ENCODE measurements around the gene SLC66A3. TPM values are rescaled to one million over a fixed set of nuclear protein-coding genes. Genes with fewer than 3 reads are reported as not detected.
A peak's percentile ranks its signal among the peaks of the same experiment; 100 is the strongest.

The SLC66A3 gene
- total RNA-seq, 1 experiment from 2014 or later, result 13.3 TPM

GRCh38 chr2:11224887-11225286, 69.6 kb downstream of the SLC66A3 start:
- Histone ChIP-seq H2BK20ac (ENCODE audit: low read depth, low read length, poor library complexity, severe bottlenecking) (no peak overlapping the region), H3K27me3 (ENCODE audit: insufficient read depth, low read length) (no peaks in the 10 kb centered on the region), H3K14ac (ENCODE audit: insufficient read depth, low read length) (no peak overlapping the region), H3K4ac (ENCODE audit: low read depth, low read length) (no peak overlapping the region), H3K4me2 (ENCODE audit: insufficient read depth, insufficient read length, low read length) (no peak overlapping the region), H2BK5ac (ENCODE audit: insufficient read length, low read length) (no peak overlapping the region), H2BK120ac (ENCODE audit: low read depth, low read length, poor library complexity, severe bottlenecking) (no peak overlapping the region), H2BK15ac (ENCODE audit: low read depth, low read length) (no peak overlapping the region), H3K79me2 (ENCODE audit: insufficient read depth, low read length) (no peaks in the 10 kb centered on the region), H3K9me3 (ENCODE audit: control insufficient read depth, low read depth, low read length) (no peaks in the 10 kb centered on the region), H2BK12ac (ENCODE audit: insufficient read length, low read depth, low read length) (no peak overlapping the region), H3K27ac (ENCODE audit: insufficient read length, low read depth, low read length) (no peak overlapping the region), H3T11ph (ENCODE audit: low read length) (no peak overlapping the region), H3K4me1 (ENCODE audit: insufficient read depth, low read length) (peaks cover 1% of the 10 kb centered on the region; the same call in 1 of the 2 replicates), H4K20me1 (ENCODE audit: control insufficient read depth, insufficient read depth, insufficient read length) (no peaks in the 10 kb centered on the region), H4K5ac (ENCODE audit: insufficient read length, low read depth, low read length) (no peak overlapping the region), H2AFZ (ENCODE audit: low read length) (no peak overlapping the region), H3K56ac (ENCODE audit: insufficient read length, low read depth, low read length) (no peak overlapping the region), H4K91ac (ENCODE audit: insufficient read length, low read depth, low read length) (no peak overlapping the region), H3K79me1 (ENCODE audit: insufficient read depth, low read depth, low read length, poor library complexity, severe bottlenecking) (peaks cover 3% of the 10 kb centered on the region), H4K8ac (replicated peaks; ENCODE audit: insufficient read length, low read depth, low read length) (no peak overlapping the region), H3K18ac (ENCODE audit: insufficient read length, low read depth, low read length) (no peak overlapping the region), H3K23ac (ENCODE audit: insufficient read length, low read depth, low read length) (no peak overlapping the region), H3K23me2 (ENCODE audit: insufficient read length, low read depth, low read length, poor library complexity, severe bottlenecking) (no peaks in the 10 kb centered on the region), H2AK5ac (ENCODE audit: insufficient read length, low read length) (no peak overlapping the region), H3K9ac (ENCODE audit: extremely low read depth, insufficient read length, low read length) (no peak overlapping the region)
- TF ChIP-seq CTCF (conservative IDR thresholded peaks at IDR 0.05), result no peak
- Mint-ChIP-seq H3K9me3 (no peaks in the 10 kb centered on the region; a peak in 1 of 5 replicates), H3K4me3 (no peak overlapping the region), H3K4me1 (peaks cover 23 to 29% of the 10 kb centered on the region in 2 experiments), H3K27ac (peak overlapping the region in 1 of 3 experiments; percentile 49; a peak in 2 of 7 replicates), H3K36me3 (ENCODE audit: insufficient read depth in 1 of 3, low read depth in 3 of 3) (peaks cover 6 to 14% (median 8%) of the 10 kb centered on the region in 3 experiments), H3K27me3 (ENCODE audit: low read depth) (no peaks in the 10 kb centered on the region)
- DNase-seq, result no peak
